HAP-1 (cell line): ENCODE measurements around the gene EPB41L3.
"Not testable (repeated sequence)": the region's sequence is repeated elsewhere in the genome, so short reads cannot be mapped to it uniquely, and the experiment has no call there.

Experiments
- DNase-seq, 2 experiments: peaks; one replicate each; pipeline ENCODE4 v3.0.0-alpha.2; 2016 to 2020; ENCODE audit warnings: low spot score in 2 of 2
- H3K27me3 ChIP-seq: fragments of 250-450 bp; sonication (Bioruptor Pico); 2 replicates; pipeline ENCODE4 v1.5.1; 2020; ENCODE audit warnings: low read depth, mild to moderate bottlenecking, moderate library complexity
- H3K36me3 ChIP-seq: fragments of 250-450 bp; sonication (Bioruptor Pico); replicated peaks from 2 replicates; pipeline ENCODE4 v1.5.1; 2020; ENCODE audit warnings: mild to moderate bottlenecking
- H3K4me1 ChIP-seq: fragments of 250-450 bp; sonication (Bioruptor Pico); 2 replicates; pipeline ENCODE4 v1.5.1; 2020; ENCODE audit warnings: mild to moderate bottlenecking
- H3K4me3 ChIP-seq: fragments of 250-450 bp; sonication (Bioruptor Pico); 2 replicates; pipeline ENCODE4 v1.5.1; 2020; ENCODE audit warnings: mild to moderate bottlenecking, moderate library complexity
- H3K9me3 ChIP-seq: fragments of 250-450 bp; sonication (Bioruptor Pico); 2 replicates; pipeline ENCODE4 v1.5.1; 2020; ENCODE audit warnings: mild to moderate bottlenecking, moderate library complexity
- in situ Hi-C: fragments of 300-500 bp; cut with MboI; formaldehyde crosslinking; loops from 3 replicates; pipeline ENCODE4 v1.14.3; 2020; ENCODE audit warnings: low sequenced_read_pairs, inconsistent platforms, mixed read lengths

Gene EPB41L3

DNA sequence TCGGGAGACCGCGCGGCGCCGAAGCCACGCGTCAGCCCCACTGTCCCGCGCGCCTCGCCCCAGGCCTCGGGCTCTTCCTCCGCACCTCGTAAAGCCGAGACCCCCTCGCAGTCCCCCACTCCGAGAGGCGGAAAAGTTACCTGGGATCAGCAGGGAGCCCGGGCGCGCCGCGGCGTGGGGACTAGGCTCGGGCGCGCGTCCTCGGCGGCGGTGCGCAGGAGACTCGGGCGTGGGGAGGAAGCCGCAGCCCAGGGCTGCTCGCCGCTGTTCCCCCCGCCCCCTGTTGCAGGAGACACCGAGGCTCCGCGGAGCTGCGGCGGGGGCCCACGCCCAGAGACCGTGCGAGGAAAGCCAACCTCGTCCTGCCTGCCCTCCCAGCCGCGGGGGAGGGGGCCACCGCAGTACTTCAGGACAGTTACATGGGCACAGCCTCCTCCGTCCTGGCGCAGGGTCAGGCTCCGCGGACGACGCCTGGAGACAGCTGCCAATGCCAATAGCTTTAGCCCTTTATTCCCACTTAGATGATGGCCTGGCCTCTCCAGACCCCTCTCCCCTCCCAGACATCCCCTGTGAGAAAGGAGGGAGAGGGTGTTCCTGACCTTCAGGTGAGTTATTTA is at the start of gene EPB41L3:
TSS of gene EPB41L3 (minus strand) at position 225 of the 617 bp plus-strand sequence. CDS start 54,814 bp downstream, outside the sequence.
- DNase-seq, result peak; percentile 12 to 68
- Histone ChIP-seq H3K4me1 (peaks cover 34% of the 10 kb centered on the region), H3K27me3 (no peaks in the 10 kb centered on the region), H3K9me3 (no peaks in the 10 kb centered on the region), H3K36me3 (no peaks in the 10 kb centered on the region), H3K4me3 (peak within 1 kb of the TSS; percentile 59)
- in situ Hi-C loops, result no loop called here

DNA sequence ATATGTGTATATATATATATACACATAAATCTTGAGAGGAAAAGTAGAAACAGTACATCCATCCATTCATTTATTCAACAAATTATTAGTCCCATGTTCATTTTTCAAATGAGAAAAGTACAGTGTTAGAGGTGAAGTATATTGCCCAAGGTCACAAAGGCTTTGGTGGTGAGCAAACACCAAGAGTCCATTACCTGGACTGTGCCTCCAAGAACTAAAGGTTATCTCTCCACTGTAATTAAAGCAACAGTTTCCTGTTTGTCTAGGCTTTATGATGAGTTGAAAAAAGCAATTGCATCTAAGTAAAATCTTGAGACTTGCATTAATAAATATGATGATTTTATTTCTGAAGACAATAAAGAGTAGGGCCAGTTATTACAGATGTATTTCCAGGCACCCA is 44.7 kb upstream of the EPB41L3 start:
- H3K4me3 ChIP-seq, result no peak overlapping the region
- in situ Hi-C loops, result loop anchor here (25.0 kb wide), 1 partner anchor 299 kb away; the partner anchor contains the start of gene TMEM200C
- peaks cover 3% of the 10 kb centered on the region; the same call in 1 of the 2 replicates for H3K27me3 ChIP-seq
- peaks cover 13% of the 10 kb centered on the region for H3K4me1 ChIP-seq
- H3K36me3 ChIP-seq, result no peaks in the 10 kb centered on the region
- no peak for DNase-seq
- H3K9me3 ChIP-seq, result no peaks in the 10 kb centered on the region

DNA sequence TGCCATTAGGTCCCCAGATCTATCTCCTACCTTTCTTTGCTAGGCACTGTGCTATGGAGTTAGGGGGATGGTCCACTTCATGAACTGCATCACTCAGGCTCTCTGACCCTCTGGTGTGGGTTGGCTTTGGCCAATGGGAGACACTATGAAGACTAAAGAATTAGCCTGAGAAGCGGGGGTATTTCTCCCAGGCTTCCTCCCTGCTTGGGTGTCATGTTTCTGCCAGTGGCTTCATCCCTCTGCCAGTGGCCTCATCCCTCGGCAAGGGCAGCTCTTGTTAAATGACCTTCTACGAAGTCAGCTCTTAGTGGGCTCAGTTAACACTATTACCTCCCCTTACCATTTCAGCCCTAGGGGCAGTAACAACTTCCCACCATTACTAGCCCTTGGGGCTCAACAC is 41.9 kb upstream of the EPB41L3 start:
- no peaks in the 10 kb centered on the region for H3K36me3 ChIP-seq
- in situ Hi-C loops, result loop anchor here (25.0 kb wide), 1 partner anchor 302 kb away; the partner anchor contains the start of gene TMEM200C

GRCh38 chr18:5584746-5585417 is 41.1 kb upstream of the EPB41L3 start:
- DNase-seq, result peak in 1 of 2 experiments; percentile 47
- Histone ChIP-seq H3K4me3 (no peak overlapping the region), H3K27me3 (peaks cover 3% of the 10 kb centered on the region; the same call in 1 of the 2 replicates), H3K36me3 (no peaks in the 10 kb centered on the region), H3K9me3 (no peaks in the 10 kb centered on the region), H3K4me1 (peaks cover 13% of the 10 kb centered on the region)
- in situ Hi-C loops, result loop anchor here (25.0 kb wide), 1 partner anchor 302 kb away; the partner anchor contains the start of gene TMEM200C

More for the DNA sequence above, 41.9 kb upstream of the EPB41L3 start:
- DNase-seq, result no peak
- H3K4me1 ChIP-seq, result peaks cover 13% of the 10 kb centered on the region
- no peak overlapping the region for H3K4me3 ChIP-seq
- peaks cover 3% of the 10 kb centered on the region; the same call in 1 of the 2 replicates for H3K27me3 ChIP-seq
- no peaks in the 10 kb centered on the region for H3K9me3 ChIP-seq

- Histone ChIP-seq H3K4me3 (no peak overlapping the region), H3K36me3 (no peaks in the 10 kb centered on the region), H3K9me3 (no peaks in the 10 kb centered on the region), H3K4me1 (peaks cover 13% of the 10 kb centered on the region), H3K27me3 (no peaks in the 10 kb centered on the region)
- in situ Hi-C loops, result loop anchor here (25.0 kb wide), 1 partner anchor 304 kb away; the partner anchor contains the start of gene TMEM200C
- no peak for DNase-seq
Measured at GRCh38 chr18:5582849-5583681, 39.3 kb upstream of the EPB41L3 start.

DNA sequence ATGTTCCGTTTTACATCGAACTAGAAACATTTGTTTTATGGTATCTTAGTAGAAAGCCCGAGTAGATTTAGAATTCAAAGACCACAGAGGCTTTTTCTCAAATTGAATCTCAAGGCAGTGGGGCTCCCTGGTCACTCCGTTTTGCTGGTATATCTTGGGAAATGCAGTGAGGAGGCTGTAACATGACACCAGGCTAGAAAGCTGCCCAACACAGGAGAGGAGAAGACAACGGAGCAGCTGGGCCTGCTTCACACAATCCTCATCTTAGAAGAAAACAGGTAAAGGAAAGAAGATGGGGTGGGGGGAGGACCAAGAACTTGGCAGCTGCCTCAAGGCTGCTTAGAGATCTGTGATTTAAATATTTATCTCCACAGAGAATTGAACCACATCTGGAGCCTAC is 38.3 kb upstream of the EPB41L3 start:
- H3K36me3 ChIP-seq, result no peaks in the 10 kb centered on the region
- in situ Hi-C loops, result loop anchor here (25.0 kb wide), 1 partner anchor 305 kb away; the partner anchor contains the start of gene TMEM200C
- no peak overlapping the region for H3K4me3 ChIP-seq
- H3K27me3 ChIP-seq, result peaks cover under 1% of the 10 kb centered on the region; the same call in 1 of the 2 replicates
- H3K9me3 ChIP-seq, result no peaks in the 10 kb centered on the region
- no peak for DNase-seq
- peaks cover 13% of the 10 kb centered on the region for H3K4me1 ChIP-seq

DNA sequence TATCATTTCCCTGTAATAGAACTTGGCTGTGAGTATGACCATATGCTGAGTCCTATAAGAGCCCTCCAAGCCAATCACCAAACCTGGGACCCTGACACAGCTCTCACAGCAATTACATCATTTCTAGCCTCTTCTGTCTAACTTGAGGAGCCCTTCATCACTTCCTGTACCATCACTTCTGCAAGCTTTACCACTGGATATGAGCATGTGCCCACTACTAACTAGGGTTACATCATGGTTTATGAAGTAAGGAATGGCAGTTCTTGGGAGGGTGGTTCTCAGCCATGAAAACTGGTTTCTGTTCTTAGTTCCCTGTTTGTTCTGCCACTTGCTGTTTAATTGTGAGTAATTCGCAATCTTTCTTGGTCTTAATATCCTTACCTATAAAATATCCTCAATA is 31.0 kb upstream of the EPB41L3 start:
- Histone ChIP-seq H3K36me3 (no peaks in the 10 kb centered on the region), H3K27me3 (peaks cover 7% of the 10 kb centered on the region), H3K4me1 (no peaks in the 10 kb centered on the region), H3K4me3 (no peak overlapping the region), H3K9me3 (no peaks in the 10 kb centered on the region)
- in situ Hi-C loops, result loop anchor here (25.0 kb wide), 1 partner anchor 312 kb away; the partner anchor contains the start of gene TMEM200C
- DNase-seq, result no peak

DNA sequence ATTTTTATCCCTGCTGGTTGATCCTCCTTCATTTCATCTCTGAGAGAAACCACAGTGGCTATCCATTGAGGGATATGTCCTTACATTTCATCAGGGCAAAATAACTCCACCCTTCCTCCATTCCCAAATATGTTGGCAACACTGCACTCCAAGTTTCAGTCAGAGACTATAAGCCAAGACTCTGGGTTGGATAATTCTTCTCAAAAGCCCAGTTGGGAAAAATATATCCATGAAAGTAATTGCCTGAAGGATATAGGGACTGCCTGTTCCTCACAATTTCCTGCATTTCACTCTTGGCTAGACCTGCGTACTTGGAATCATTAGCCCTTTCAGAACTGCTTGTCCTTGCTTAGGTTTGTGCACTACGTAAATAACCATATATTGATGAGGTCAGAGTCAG is 27.9 kb upstream of the EPB41L3 start:
- no peak for DNase-seq
- no peaks in the 10 kb centered on the region for H3K4me1 ChIP-seq
- no peak overlapping the region for H3K4me3 ChIP-seq
- no peaks in the 10 kb centered on the region for H3K36me3 ChIP-seq
- H3K9me3 ChIP-seq, result no peaks in the 10 kb centered on the region
- H3K27me3 ChIP-seq, result peaks cover 9% of the 10 kb centered on the region
- in situ Hi-C loops, result no loop called here

DNA sequence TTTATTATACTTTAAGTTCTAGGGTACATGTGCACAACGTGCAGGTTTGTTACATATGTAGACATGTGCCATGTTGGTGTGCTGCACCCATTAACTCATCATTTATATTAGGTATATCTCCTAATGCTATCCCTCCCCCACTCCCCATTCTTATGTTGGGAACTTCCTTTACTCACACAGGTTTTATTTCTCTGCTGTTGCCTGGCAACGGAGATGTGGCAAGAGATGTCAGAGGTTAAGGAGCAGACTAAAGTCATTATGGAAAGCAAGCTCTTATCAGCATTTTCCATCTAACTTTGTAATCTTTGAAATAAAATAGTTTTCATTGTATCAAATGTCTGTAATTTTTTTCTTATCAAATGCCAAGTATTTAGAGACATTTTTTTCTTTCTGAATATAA is 26.8 kb upstream of the EPB41L3 start:
- in situ Hi-C loops, H3K36me3 ChIP-seq, H3K4me3 ChIP-seq, H3K27me3 ChIP-seq, H3K4me1 ChIP-seq, H3K9me3 ChIP-seq: not testable (repeated sequence)
- DNase-seq, result peak; percentile 48 to 50

GRCh38 chr18:5568416-5568815 is 24.6 kb upstream of the EPB41L3 start:
- peaks cover 13% of the 10 kb centered on the region for H3K27me3 ChIP-seq
- in situ Hi-C loops, result no loop called here
- no peaks in the 10 kb centered on the region for H3K9me3 ChIP-seq
- H3K36me3 ChIP-seq, result no peaks in the 10 kb centered on the region
- H3K4me1 ChIP-seq, result no peaks in the 10 kb centered on the region
- H3K4me3 ChIP-seq, result no peak overlapping the region
- DNase-seq, result no peak

DNA sequence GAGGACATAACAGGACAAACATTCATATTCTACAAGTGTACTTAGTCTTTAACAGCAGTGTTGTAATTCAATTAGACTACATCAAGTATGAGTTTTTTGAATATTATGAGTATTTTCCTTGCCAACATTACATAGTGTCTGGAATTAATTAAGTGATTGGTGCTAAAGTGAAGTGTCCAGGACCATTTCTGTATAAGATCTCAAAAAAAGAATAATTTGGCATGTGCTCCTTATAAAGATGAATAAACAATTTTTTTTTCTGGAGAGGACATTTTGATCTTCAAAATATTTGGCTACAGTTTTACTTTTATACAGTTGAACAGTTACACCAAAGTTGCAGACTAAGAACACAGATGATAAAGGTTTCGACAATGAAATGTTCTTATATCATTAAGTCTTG is 15.1 kb upstream of the EPB41L3 start:
- in situ Hi-C loops, result no loop called here
- Histone ChIP-seq H3K4me3 (no peak overlapping the region), H3K9me3 (no peaks in the 10 kb centered on the region), H3K36me3 (no peaks in the 10 kb centered on the region; the same call in 1 of the 2 replicates), H3K4me1 (no peaks in the 10 kb centered on the region), H3K27me3 (peaks cover 5% of the 10 kb centered on the region; the same call in 1 of the 2 replicates)
- DNase-seq, result no peak

- H3K4me3 ChIP-seq, result no peak overlapping the region
- no peaks in the 10 kb centered on the region; the same call in 1 of the 2 replicates for H3K36me3 ChIP-seq
- no peaks in the 10 kb centered on the region for H3K4me1 ChIP-seq
- H3K27me3 ChIP-seq, result no peaks in the 10 kb centered on the region
- H3K9me3 ChIP-seq, result no peaks in the 10 kb centered on the region
- DNase-seq, result no peak
- in situ Hi-C loops, result no loop called here
Measured at GRCh38 chr18:5556310-5556974, 12.6 kb upstream of the EPB41L3 start.

DNA sequence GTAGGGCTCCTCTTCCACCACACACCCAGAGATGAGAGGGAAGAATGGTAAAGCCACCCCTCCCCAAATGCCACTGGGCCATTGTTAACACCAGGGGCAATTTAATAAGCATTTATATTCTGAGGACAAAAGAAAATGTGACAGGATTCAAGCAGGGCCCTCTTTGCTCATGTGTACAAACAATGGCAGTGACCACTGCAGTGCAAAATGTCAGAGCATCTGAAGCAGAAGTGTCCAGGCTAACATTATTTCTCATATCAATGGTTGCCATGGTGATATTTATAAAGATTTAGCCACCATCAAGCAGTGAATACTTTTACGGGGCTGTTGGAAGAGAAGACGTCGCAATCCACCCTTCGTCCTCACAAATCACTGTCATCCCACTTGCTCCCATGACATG is 10.8 kb upstream of the EPB41L3 start:
- Histone ChIP-seq H3K4me1 (no peaks in the 10 kb centered on the region), H3K4me3 (no peak overlapping the region), H3K36me3 (no peaks in the 10 kb centered on the region; the same call in 1 of the 2 replicates), H3K27me3 (no peaks in the 10 kb centered on the region), H3K9me3 (no peaks in the 10 kb centered on the region)
- in situ Hi-C loops, result no loop called here
- DNase-seq, result no peak
